HG02571 (cell line): Measurements from ENCODE around the gene TRPC4.

ENCODE experiments used
- ATAC-seq: cut with Tn5 transposase; IDR thresholded peaks from one replicate; pipeline ENCODE4 v1.9.1; 2021; ENCODE audit warnings: mild to moderate bottlenecking, moderate library complexity; ENCODE audit not compliant: unreplicated experiment

Gene TRPC4

GRCh38 chr13:37665420-37665819, 204.2 kb downstream of the TRPC4 start:
- ATAC-seq: no peak

DNA sequence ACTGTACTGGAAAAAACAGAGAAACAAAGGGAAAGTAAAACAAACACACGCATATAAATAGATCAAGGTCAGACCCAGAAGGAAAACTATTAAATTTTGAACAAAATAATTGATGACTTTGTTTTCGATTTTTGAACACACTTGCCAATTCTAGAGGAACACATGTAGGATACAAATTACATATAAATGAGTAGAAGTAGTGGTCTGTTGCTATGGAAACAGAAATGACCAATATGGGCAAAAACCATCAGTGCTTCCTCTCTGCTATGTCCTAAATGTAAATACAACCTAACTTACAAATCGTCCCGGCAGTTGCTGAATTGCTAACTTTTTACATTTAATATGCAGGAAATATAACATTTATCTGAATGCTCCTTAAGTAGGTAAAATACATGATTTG, 205.8 kb downstream of the TRPC4 start:
- ATAC-seq: no peak

- ATAC-seq: no peak
Measured at GRCh38 chr13:37662624-37663023, 206.9 kb downstream of the TRPC4 start.

DNA sequence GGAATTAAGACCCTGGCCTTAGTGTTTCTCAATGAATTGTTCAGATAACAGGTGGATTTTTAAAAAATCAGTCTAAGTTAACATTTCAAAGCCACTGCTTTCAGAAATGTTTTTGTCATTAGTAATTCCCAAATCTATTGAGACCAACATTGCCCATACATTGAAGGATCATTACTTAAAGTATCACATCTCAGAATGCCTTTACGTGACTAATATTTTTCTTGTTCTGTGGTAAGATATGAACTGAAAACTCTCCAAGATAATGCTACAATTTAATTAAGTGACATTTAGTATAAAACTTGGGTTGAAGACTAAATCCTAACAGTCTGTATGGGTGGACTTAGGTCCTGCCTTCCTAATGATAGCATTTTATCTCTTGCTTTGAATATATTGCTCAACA, 211.6 kb downstream of the TRPC4 start:
- no peak for ATAC-seq

DNA sequence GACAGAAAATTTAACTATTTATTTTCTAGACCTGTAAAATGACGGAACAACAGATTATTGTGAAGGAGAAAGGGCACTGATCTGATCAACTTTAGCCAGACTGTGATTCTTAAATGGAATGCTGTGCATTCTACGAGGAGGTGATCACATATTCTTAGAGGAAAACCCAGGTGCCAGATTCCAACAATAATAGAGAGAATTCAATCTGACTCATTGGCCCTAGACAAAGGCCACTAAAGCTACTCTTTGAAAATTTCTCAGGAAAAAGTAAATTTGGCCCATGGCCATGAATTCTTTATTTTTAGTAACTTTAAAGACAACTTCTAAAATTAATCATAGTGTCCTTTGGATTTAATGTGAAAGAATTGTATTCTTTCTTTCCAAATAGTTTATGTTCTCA, 212.4 kb downstream of the TRPC4 start:
- no peak for ATAC-seq

DNA sequence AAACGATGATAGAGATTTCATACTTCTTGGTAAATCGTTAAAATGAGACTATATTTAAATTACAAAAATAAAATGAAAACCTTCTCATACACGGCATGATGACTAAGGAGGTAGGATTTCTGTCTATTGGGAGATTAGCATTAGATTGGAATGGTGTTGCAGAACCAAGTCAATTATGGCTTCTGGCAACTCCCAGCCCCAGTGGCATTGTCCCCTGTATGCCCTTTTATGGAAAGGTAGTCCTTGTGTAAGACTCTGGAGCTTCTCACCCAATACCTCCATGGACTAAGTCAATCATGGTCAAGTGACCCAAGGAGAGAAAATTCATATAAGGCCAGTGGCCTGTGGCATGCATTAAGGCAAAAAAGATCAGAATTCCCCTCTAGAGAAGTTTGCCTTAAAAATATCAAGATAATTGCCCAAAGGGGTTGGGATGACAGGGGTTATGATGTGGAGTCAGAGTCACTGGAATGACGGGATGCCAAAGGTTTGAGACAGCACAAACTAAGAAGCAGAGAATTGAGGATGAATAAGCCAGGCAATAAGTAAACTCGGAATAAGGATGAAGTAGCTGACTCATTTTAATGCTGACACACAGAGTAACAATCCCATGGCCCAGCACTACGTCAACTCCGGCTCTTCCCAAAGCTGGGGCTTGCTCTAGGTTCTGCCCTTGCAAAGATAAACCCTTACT, 213.2 kb downstream of the TRPC4 start:
- ATAC-seq: no peak

GRCh38 chr13:37652596-37652995, 217.0 kb downstream of the TRPC4 start:
- ATAC-seq: no peak

DNA sequence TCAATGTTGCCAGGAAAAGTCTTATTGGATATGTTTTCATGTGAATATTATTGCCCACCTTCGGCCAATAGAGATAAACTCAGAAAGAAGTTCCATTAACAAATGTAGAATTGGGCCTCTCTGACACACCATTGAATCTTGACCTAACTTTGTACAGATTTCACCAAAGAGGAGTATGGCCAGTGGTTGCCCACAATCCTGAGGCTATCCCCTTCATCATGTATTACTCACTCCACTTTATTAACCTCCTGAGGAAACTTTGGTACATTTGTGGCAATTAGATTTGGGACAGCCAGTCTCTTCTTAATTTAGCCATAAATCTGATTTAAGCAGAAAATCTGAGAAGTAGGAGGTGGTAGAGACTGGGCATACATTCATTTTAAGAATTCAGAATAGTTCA, 217.7 kb downstream of the TRPC4 start:
- ATAC-seq: no peak

- ATAC-seq: no peak
Measured at GRCh38 chr13:37648609-37649008, 221.0 kb downstream of the TRPC4 start.

- ATAC-seq: no peak
Measured at GRCh38 chr13:37647031-37647650, 222.4 kb downstream of the TRPC4 start.

DNA sequence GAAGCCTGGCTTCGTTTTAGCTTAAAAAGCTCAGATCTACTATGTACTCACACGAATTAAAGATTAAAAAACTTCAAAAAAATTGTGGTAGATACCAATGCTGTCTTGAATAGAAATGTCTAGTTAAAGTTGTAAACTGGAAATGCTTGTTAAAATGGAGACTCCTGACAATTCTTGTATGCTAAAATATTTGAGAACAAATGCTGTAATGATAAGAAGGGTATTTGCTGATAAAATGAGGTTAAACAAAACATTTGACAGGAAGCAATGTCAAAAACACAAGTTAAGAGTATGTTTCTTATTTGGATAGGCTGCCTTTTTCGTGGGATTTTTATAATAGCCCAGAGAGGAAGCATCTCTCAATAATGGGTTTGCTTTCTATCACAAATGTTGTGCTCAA, 223.0 kb downstream of the TRPC4 start:
- ATAC-seq: no peak

GRCh38 chr13:37645181-37645740, 224.3 kb downstream of the TRPC4 start:
- ATAC-seq: no peak

GRCh38 chr13:37641391-37641790, 228.2 kb downstream of the TRPC4 start:
- no peak for ATAC-seq

DNA sequence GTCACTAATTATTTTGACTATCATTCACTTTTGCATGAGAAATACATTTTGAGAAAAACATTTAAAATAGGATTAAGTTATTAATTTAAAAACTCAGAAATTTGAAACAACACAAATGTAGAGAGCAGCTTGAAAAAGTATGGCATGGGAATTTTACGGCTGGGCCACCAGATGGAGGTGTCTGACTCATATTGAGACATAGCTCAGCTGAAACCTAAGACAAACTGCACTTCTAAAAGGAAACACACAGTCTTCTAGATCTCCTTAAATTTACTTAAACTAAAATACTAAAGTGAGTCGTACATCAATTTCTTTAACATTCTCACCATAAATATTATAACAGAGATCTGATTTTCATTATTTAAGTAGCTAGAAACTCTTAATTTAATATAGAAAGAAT, 229.1 kb downstream of the TRPC4 start:
- ATAC-seq: no peak

DNA sequence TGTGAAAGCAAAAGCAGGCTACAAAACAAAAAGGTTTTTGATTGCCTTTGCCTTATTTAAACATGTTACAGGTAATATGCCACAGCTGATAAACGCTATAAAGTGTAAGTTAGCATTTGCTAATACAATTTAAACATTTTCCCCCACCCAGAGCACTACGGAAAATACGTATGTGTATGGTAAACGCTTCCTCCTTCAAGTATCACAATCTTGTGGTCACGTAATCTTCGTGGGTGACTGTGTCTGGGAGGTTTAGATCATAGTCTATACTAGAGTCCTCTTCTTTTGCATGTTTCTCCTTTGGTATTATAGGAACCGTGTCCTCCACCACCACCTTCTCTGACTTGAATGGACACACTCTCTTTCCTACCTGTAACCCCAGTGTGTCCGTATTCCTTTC, 232.9 kb downstream of the TRPC4 start:
- ATAC-seq: no peak

GRCh38 chr13:37632294-37632693, 237.3 kb downstream of the TRPC4 start:
- ATAC-seq: no peak

- no peak for ATAC-seq
Measured at GRCh38 chr13:37627428-37627827, 242.1 kb downstream of the TRPC4 start.

DNA sequence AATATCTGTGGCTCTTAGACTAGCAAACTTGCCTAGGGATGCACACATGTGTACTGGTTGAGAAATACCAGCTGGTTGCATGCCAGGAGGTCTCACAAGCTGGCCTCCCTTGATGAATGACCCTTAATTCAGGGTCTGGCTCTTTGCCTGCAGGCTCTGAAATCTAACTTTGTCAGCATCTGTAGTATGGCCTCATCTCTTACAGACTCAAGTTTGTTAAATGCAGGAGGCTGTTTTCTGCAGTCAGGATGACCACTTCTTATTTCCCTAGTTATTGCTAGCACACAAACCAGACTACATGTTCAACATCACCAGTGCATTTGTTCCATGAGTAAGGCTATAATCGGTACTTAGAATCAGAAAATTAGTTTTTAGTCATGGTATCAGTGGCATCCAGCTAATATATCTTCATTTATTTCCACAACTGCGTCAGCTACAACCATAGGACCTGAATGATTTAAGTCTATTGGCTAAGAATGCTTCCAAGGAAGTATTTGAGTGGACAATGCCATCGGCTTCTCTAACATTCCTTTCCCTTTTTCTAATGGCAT, 247.7 kb downstream of the TRPC4 start:
- ATAC-seq: no peak

GRCh38 chr13:37618554-37618953, 251.0 kb downstream of the TRPC4 start:
- no peak for ATAC-seq

- no peak for ATAC-seq
Measured at GRCh38 chr13:37617173-37617572, 252.4 kb downstream of the TRPC4 start.

DNA sequence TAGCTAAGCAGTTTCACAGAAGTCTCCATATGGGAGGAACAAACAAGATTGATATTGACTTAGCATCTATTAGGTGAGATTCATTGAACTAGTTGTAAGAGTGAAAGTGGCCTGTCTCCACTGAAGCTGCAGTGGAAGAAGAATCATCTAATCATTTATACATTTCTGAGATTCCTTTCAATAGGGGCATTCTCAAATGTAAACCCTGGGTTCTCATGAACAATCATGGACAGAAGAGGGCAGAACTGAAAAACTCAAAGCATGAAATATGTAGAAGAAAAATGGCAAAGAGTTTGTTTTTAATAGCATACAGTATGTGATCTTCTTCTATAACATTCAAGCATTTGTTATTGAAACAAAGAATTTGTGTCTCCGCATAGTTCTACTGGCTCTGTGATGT, 253.4 kb downstream of the TRPC4 start:
- ATAC-seq: no peak

GRCh38 chr13:37615276-37615675, 254.3 kb downstream of the TRPC4 start:
- no peak for ATAC-seq
